Kidney glomerular epithelial cell (primary cell): ENCODE data around the gene ARHGAP10.

Experiments
- DNase-seq: peaks from one replicate; lab custom pipeline; 2025; lab: John Stamatoyannopoulos, UW

The ARHGAP10 gene

DNA sequence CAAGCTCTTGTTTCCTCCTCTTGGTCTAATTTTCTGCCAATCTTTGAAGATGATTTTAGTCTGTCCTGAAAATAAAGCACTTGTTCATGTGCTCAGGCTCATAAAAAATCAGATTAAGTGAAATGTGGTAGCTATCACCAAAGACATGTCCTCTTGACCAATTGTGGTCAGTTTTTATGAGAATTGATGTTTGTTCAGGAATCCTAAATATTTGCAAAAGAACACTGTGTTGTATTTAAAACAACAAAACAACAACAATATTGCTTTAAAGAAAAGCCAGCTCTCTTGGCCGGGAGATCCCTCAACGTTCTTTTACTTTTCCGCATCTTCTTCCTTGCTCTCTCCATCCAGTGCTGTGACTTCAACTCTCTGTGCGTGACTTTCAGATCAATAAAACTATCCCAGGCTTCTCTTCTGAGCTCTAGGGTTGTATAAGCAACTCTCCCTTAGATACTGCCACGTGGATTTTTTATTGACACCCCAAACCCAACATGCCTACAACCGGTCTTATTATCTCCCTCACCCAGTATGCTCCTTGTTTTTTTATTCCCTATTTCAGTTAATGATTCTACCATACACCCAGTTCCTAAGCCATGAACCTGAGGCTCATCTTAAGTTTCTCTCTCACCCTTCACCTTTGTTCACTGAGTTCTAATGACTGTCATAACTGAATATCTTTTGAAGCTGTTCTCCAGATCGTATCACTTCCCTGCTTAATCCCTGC lies 309.9 kb downstream of the ARHGAP10 start:
- no peak for DNase-seq

DNA sequence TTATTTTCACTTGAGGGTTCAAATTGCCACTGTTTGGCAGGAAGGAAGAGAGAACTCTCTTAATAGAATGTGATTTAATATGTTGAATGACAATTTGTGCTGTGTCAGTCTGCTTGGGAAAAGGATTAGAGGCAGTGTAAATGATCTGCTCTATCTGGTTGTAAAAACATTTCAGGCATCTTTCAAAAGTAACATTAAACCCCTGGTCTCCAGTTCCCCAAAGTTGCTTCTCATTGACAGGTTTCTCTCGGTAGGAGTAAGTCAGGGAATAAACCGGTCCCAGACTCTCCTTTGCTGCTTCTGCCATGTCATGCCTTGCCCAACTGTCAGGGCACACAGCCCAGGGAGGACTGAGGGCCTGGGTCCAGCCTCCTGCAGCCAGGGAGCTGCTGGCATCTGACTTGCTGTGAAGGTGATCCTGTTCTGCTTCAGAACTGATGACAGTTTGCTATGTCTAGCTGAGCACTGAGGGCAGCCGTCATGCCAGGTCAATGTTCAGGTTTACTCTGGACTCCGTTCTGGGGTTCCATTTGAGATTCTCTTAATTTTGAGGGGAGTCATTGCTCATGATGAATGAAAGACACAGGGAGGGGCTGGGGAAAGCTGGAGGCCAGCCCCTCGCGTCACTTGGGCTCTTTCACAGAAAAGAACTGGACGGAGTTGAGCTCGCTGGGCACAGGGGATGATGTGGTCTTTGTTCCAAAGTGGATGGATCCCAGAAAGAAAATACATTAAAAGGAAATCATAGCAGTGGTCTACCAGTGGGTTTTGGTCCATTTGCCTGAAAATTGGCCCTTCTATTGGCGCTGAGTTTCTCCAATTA lies 312.4 kb downstream of the ARHGAP10 start:
- DNase-seq: no peak

DNA sequence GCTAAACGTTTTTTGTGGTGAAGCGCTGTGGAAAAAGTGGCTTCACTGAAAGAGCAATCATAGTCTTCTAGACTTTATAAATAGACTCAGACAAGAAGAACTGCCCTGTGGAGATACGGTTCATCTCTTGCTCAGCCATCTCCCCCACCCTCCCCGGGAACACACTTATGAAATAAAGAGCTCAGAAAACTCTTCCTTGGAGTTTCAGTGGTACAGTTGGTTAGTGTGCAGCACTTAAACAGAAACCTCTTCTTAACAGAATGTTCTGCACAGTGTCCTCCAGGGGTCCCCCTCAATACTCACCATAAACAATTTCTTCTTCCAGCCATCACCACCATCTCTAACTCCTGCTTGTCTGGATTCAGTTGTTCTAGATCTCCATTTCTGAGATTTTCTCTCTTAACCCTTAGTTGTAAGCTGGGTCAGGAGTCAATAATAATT lies 313.0 kb downstream of the ARHGAP10 start:
- peak; percentile 20 for DNase-seq

DNA sequence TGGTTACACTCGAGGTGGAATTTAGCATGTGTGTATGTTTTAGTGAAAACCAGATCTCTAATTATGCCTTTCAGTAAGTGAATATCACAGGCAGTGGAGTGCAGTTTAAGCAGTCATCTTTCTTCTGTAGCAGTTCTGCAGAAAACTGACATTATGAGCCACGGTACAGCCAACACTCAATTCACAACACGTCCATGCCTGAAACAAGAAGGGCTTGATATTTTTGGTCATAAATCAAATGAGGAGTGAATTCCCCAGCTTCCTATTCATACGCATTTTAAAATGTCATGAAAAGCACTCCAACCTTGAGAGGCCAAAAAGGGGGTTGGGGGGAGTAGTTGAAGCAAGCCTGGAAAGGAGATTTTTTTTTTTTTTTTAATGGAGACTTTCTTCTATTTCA lies 316.7 kb downstream of the ARHGAP10 start:
- DNase-seq: no peak

DNA sequence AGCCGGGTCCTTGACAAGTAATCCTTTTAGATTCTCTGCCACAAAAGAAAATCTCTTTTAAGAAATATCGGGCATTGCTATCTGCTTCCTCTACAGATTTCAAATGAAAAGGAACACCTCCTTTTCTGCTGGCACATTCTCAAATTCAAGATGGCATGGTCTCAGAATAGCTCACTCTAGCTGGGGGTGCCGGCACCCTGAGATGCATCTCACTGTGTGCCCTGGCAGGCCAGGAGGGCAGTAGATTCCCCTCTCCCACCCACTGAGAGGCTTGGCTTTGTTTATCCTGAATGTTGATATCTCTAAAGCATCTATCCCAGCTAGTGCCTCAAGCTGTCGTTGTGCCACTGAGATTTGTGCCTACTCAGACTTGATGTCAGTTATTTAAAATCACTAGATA lies 319.5 kb downstream of the ARHGAP10 start:
- DNase-seq: no peak

DNA sequence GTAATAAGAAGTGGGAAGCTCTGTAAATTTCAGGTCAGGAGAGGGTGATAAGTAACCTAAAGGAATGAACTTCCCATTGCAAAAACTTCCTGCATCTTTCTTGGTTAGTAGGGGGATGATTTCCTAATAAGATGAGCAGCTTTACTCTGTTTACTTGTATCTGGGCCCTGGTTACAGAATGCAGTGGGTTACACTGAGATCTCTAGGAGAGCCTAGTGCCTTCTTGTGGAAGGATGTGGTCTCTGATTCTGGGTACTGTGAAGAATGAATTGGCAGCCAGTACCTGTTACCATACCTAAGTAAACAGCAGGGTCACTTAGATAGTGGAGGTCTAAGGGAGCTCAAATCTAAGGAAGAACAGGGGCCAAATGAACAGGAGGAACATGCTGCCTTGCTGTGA lies 320.6 kb downstream of the ARHGAP10 start:
- no peak for DNase-seq

DNA sequence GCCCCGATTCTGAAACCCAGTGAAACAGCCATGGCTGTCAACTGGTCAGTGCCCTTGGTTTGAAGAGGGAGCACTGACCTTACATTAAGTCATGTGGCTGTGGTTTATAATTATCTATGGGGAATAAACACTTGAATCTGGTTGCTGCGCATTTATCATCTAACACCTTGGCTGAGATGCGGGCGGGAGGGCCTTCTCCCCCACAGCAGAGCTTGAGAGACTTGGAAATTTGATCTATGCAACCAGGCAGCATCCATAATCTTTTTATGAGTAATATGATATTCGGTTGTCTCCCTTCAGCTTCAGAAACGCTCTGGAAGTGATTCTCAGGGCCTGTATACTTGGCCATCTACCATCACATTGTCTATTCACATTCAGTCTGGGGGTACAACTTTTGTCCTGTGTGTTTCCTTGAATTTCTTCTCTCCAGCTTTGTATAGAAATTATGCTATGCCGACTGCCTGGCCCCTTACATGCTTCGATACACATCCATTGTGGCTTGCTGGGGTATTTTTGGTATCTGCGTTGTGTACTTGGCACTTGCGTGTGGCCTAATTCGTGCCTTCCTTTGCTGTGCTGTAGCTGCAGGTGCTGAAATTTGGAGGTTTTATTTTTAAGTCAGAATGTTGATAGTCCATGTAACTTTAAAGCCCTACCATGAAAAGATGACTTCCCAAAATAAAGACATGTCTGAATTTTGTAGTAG lies 321.6 kb downstream of the ARHGAP10 start:
- DNase-seq: no peak

DNA sequence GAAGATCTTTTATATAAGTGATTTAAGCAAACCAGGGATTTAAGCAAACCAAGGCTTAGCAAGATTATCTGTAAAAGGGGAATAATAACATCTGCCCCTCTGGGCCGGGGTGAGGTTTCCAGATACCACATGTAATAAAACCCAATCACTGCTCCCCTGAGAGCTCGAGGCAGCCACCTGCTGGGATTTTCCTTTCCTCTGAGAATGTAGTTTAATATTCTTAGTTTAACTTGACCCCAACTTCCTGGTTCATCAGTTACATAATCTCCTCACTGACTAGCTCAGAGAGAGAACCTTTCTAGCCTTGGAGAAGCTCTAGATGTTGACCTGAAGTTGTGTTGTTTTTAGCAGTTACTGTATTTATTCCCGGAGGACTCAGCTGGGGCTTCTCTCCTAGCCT lies 322.4 kb downstream of the ARHGAP10 start:
- DNase-seq: no peak

DNA sequence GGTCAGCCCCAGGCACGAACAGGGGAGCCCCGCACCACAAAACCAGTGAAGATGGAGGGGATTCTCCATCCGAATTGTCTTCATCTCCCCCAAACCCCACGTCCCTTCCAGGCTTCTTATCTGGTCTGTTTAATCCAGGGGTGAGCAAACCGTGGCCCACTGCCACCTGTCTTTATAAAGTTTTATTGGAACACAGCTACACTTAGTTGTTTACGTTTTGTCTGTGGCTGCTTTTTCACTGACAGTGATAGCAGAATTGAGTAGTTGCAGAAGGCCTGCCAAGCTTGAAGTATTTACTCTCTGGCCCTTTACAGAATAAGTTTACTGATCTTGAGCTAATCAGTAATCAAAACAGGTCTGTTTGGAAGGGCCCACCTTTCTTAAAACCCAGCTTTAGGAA lies 324.0 kb downstream of the ARHGAP10 start:
- no peak for DNase-seq

DNA sequence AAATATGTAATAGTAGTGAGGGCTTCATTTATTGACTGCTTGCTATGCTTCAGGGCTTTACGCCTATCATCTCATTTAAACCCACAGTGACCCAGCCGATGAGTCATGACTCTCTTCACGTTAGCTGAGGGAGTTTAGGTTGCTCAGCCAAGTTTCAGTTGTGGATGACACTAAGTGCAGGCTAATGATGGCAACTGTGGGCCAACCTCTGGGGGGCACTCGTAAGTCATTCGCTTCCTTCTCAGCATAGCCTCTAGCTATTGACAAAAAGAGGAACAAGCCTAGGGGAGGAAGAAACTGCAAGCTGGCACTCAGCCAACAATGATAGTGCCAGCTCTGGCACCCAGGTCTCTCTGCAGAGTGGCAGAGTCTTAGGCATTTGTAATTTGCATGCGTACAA lies 325.0 kb downstream of the ARHGAP10 start:
- DNase-seq: peak; percentile 20

DNA sequence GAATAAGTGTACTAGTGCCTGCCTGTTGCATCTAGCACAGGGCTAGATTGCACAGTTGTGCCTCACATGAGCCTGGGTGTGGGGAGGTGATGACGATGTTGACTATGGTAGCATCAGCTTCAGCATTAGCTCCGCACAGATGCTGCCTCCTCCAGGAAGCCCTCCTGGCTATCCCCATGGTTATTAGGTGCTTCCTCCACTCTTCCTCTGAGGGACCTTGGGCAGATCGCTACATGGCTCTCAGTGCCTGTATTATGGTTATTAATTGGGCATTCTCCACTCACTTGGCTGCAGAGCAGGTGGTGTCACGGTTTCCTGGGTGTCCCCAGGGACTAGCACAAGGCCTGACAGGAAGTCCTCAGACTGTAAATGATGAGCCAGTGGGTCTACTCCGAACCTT lies 325.6 kb downstream of the ARHGAP10 start:
- DNase-seq: no peak

DNA sequence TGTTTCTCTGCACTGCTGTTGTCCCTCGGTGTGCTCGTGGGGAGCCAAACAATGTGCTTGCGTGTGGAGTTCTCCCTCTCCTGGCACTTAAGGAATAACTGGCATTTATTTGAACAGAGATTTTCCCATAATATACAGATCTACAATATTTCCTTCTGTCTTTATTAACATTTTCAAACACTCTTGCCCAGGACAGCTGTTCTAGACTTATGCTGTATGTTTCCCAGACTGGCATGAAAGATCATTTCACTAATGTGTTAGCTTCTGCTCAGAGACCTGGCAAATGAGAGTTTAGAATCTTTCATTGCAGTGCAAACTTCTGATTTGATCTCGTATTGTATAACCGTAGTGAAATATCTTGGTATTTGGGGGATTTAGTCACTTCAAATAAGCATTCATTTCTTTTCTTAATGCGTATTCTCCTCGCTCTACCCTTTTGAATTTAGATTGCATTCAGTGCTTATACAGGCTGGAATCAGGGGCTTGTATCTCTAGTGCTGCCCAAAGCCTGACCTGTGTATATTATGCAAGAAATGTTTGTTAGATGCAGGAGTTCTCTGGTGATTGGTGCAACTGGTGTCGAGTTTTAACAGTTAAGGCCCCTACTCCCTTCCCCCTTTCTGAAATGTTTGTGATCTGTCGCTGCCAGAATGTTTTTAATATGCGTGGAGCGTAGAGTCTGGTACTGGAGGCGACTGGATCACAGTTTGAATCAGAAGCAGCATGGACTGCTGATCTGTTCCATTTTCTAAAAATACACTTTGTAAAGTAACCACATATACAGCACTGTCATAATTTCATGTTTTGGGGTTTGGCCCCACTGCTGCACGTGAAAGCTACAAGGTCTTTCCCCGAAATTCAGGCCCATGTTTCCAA lies 326.3 kb downstream of the ARHGAP10 start:
- DNase-seq: no peak

DNA sequence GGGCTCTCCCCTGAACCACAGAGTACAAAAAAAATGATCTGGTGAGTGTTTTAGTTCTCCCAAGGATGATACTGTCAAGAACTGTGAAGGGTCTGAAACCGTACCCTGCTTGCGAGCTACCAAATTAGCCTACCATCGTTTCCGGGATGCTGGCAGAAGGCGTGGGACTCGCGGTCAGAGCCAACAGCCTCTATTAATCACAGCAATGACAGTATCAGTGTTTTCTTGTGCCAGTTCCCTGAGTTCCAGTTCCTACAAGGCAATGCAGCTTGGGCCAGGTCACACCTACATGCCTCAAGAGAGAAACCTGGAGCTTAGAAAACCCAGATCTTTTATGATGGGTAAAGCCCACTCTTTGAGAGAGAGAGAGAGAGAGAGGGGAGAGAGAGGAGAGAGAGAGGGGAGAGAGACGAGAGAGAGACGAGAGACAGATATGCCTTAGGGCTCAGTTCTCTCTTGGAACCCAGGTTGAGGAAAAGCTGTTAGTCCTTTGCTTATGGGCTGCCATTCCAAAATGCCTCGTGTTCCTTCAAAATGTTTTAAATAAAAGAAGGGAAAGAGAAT lies 327.8 kb downstream of the ARHGAP10 start:
- no peak for DNase-seq

DNA sequence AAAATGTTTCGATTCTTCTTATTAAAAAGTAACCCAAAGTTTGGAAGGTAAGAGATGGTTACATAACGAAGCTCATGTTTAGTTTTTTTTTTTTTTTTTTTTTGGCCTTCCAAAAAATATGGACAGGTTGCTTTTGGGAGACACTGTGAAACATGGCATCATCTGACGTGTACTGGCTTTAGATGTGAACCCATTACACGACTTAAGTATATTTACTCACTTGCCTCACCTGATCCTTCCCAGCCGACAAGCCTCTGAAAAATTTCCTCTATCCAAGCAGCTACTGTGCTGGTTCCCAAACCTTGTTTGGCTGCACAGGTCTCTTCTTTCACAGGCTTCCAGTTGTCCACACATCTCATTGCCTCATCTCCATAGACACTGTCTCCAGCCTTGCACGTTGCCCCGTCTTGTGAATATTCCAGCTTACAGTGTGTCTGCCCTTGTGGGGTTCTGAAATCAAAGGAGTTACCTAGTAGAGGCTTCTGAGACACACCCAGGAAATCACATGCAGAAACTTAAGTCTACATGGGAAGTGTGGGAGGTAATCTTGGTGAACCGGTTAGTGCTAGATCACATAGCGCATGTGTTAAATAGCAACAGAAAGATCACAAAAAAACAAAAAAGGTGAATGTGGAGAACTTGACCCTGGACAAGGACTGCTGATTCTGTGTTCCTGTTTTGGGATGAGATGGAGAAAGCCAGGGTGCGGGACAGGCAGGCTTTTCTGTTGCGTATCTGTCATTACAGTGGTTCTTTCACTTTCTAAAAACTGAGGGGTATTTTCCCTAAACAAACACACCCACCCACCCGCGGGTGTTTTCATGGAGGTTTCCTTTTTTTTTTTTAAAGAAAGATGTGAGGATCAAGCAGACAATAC lies 328.6 kb downstream of the ARHGAP10 start:
- DNase-seq: no peak

DNA sequence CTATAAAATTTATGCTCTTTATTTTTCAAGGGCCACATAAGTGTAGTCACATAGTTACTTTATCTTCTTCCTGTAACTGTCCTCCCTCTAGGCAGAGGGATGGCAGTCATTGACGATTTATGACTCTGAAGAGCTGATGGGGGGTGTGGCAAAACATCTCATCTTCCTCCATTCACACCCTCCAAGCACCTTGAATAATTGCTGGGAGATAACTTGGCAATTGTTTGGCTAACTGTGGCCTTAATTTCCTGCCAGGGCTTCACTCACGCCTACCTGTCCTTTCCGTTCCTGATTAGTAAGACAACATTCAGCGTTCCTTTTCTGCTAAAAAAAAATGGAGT lies 329.2 kb downstream of the ARHGAP10 start:
- DNase-seq: no peak

DNA sequence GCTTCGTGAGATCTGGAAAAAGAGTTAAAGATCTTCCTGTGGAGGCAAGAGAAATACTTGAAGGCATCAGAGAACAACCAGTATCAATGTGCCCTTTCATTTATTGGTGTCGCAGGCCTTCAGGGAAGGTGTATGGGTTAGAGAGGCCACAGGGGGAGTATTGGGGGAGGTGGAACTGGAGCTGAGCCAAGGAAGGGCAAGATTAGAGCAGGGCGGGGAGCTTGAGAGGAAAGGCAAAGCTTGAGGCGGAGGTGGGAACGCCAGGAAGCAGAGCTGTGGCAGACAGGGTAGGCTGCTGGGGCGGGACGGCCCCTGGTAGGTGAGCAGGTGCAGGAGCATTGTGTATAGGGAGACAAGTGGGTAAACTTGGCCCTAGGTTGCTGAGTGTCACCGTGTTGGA lies 329.9 kb downstream of the ARHGAP10 start:
- no peak for DNase-seq

DNA sequence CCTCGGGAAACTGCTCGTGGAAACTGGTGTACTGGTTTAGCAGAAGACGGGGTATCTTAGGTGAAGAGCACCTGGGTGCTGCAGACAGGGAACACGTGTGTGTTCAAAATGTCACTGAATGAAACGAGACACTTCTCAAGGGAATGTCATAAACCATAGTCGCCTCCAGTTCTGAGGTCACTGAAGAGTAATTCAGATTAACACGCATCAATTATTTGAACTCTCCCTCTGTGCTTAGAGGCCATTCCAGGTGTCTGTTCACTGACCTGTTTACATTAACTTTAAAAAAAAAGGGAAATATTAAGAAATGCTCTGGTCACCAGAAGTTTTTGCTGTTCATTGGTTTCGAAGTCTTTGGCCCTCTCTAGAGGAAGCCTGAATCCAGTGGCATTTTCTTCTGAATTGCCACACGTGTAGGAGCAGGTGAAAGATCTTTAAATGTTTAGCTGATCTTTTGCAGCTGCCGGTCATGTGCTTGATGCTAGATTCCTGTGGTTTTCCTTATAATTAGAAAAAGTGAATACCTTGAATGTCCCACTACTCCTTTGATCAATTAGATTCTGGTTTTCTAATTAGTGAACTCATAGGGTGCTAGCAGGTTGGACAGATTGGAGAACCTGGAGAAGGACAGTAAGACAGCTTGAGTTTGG lies 330.5 kb downstream of the ARHGAP10 start:
- no peak for DNase-seq

DNA sequence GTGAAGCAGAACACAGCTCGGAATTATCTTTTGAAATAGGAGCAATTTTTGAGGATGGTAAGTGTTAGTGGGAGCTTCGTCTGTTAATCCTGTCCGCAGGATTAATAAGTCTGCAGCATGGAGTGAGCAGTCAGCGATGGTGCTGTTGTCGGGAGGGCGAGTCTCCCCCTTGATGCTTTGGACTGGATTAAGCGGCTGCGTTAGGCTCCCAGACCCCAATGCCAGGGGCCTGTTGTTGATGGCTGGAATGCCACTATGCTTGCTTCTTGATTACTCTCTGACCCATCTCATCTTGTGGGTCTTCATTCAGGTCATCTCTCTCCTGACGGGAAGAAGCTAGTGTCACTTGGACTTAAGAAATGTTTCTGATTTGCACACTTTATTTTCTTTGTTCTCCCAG lies 332.6 kb downstream of the ARHGAP10 start:
- no peak for DNase-seq

DNA sequence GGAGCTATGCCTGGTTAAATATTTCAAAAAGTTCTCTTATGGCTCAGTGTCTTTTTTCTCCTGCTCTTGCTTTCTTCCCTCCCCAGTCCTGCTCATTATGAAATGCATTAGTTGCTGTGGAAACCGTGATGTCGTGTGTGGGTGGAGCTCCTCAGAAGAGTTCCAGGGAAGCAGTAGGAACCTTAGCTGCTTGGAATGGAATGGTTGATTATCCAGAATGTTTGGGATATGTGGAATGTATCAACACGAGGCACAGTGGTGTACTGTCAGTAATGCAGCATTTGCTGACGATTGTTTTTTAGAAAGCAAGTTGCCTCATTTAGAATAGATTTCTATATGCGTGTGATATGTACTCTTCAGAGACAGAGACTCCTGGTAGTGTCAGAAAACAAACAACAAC lies 333.2 kb downstream of the ARHGAP10 start:
- DNase-seq: peak; percentile 52

DNA sequence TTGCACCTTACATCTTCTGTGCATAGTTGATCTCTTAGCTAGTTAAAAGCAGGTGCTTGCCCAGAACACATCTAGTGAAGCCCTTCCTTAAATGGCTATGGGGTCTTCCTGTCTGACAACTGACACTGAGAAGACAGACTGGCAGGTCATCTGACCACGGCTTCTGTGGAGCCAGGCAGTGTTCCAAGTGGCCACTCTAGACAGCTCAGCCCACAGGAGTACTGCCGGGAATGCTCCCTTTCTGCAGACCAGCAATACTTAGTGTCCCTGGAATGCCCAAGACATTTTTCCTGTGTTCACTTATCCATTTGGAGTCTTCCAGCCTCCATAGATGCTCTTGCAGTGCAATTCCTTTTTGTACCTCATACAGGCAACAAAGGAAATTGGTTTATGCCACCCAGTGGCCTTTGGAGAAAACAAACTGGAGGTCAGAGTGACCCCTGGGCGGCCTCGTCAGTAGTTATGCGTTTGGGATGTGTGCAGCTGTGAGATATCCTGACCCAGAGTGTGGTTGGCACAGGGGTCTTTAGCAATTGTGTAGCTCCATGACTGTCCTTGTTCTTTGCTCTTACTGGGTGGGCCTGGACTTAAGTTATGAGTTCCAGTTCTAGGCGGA lies 335.5 kb downstream of the ARHGAP10 start:
- DNase-seq: no peak
